ENCODE results near the gene HSFX1.

- TF ChIP-seq, protein P1, sequence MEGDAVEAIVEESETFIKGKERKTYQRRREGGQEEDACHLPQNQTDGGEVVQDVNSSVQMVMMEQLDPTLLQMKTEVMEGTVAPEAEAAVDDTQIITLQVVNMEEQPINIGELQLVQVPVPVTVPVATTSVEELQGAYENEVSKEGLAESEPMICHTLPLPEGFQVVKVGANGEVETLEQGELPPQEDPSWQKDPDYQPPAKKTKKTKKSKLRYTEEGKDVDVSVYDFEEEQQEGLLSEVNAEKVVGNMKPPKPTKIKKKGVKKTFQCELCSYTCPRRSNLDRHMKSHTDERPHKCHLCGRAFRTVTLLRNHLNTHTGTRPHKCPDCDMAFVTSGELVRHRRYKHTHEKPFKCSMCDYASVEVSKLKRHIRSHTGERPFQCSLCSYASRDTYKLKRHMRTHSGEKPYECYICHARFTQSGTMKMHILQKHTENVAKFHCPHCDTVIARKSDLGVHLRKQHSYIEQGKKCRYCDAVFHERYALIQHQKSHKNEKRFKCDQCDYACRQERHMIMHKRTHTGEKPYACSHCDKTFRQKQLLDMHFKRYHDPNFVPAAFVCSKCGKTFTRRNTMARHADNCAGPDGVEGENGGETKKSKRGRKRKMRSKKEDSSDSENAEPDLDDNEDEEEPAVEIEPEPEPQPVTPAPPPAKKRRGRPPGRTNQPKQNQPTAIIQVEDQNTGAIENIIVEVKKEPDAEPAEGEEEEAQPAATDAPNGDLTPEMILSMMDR (IDR thresholded peaks at IDR 0.05) = no peak
- TF ChIP-seq POLR2A (IDR thresholded peaks at IDR 0.05) = no peak
Measured at GRCh38 chrX:149818652-149819051, 44.8 kb downstream of the HSFX1 start.

Data from thyroid gland (tissue), 4 donors.